Mesenchymal stem cell (in vitro differentiated cells and primary cell): Measurements from ENCODE around the gene IGFL1.
A peak's percentile ranks its signal among the peaks of the same experiment; 100 is the strongest.
"Not testable (repeated sequence)": the region's sequence is repeated elsewhere in the genome, so short reads cannot be mapped to it uniquely, and the experiment has no call there.

Experiments
- DNase-seq: peaks from one replicate; pipeline ENCODE4 v3.0.0-alpha.2; 2013
- H2AFZ ChIP-seq: one replicate; pipeline ENCODE4 v1.6.1; 2013; ENCODE audit warnings: low read depth, mild to moderate bottlenecking, control low read depth, inconsistent platforms, low read length, moderate library complexity
- H2AK5ac ChIP-seq: 2 replicates; pipeline ENCODE4 v1.6.1; 2013; ENCODE audit warnings: low read length, moderate library complexity, mild to moderate bottlenecking, inconsistent platforms; ENCODE audit not compliant: severe bottlenecking
- H2BK120ac ChIP-seq: one replicate; pipeline ENCODE4 v1.6.1; 2013; ENCODE audit warnings: low read depth, mild to moderate bottlenecking, inconsistent platforms, low read length, moderate library complexity
- H2BK12ac ChIP-seq, 2 experiments: one replicate each; pipeline ENCODE4 v1.6.1; 2013; ENCODE audit warnings: inconsistent platforms in 2 of 2, low read length in 2 of 2, mild to moderate bottlenecking in 2 of 2, moderate library complexity in 2 of 2, control low read depth in 1 of 2
- H2BK15ac ChIP-seq: one replicate; pipeline ENCODE4 v1.6.1; 2013; ENCODE audit warnings: mild to moderate bottlenecking, low read depth, inconsistent platforms; ENCODE audit not compliant: poor library complexity, severe bottlenecking
- H2BK5ac ChIP-seq: 2 replicates; pipeline ENCODE4 v1.6.1; 2013; ENCODE audit warnings: low read depth, mild to moderate bottlenecking, low read length, control low read depth, inconsistent platforms; ENCODE audit not compliant: poor library complexity, severe bottlenecking
- H3K14ac ChIP-seq, 2 experiments: one replicate each; pipeline ENCODE4 v1.6.1; 2013; ENCODE audit warnings: inconsistent platforms in 2 of 2, low read length in 2 of 2, control low read depth in 1 of 2, mild to moderate bottlenecking in 1 of 2, moderate library complexity in 1 of 2
- H3K18ac ChIP-seq, 2 experiments: one replicate each; pipeline ENCODE4 v1.6.1; 2013; ENCODE audit warnings: inconsistent platforms in 2 of 2, low read length in 2 of 2, control low read depth in 1 of 2, low read depth in 1 of 2, mild to moderate bottlenecking in 1 of 2
- H3K23ac ChIP-seq, 2 experiments: one replicate each; pipeline ENCODE4 v1.6.1; 2013; ENCODE audit warnings: inconsistent platforms in 2 of 2, low read length in 2 of 2, mild to moderate bottlenecking in 2 of 2, moderate library complexity in 2 of 2, control low read depth in 1 of 2
- H3K27ac ChIP-seq: 2 replicates; pipeline ENCODE4 v1.5.1; 2013; ENCODE audit warnings: mild to moderate bottlenecking, moderate library complexity, low read length, control low read depth, inconsistent platforms; ENCODE audit not compliant: poor library complexity, severe bottlenecking
- H3K27me3 ChIP-seq, 2 experiments: 2 replicates each; pipeline versions ENCODE4 v1.6.1 to v1.7.0; 2013; ENCODE audit warnings: low read length in 2 of 2, mild to moderate bottlenecking in 2 of 2, moderate library complexity in 2 of 2, control low read depth in 1 of 2, inconsistent platforms in 1 of 2; ENCODE audit not compliant: control insufficient read depth in 1 of 2, insufficient read depth in 1 of 2
- H3K36me3 ChIP-seq, 2 experiments: 2 replicates each; pipeline versions ENCODE4 v1.6.1 to v1.7.0; 2013; ENCODE audit warnings: low read length in 2 of 2, control low read depth in 1 of 2, inconsistent platforms in 1 of 2, low read depth in 1 of 2, mild to moderate bottlenecking in 1 of 2; ENCODE audit not compliant: insufficient read depth in 2 of 2, control insufficient read depth in 1 of 2
- H3K4ac ChIP-seq, 2 experiments: one replicate each; pipeline ENCODE4 v1.6.1; 2013; ENCODE audit warnings: inconsistent platforms in 2 of 2, low read length in 2 of 2, mild to moderate bottlenecking in 2 of 2, moderate library complexity in 2 of 2, control low read depth in 1 of 2, low read depth in 1 of 2
- H3K4me1 ChIP-seq: 2 replicates; pipeline ENCODE4 v1.6.1; 2013; ENCODE audit warnings: low read depth, low read length, control low read depth; ENCODE audit not compliant: control insufficient read depth, insufficient read depth
- H3K4me2 ChIP-seq: 2 replicates; pipeline ENCODE4 v1.6.1; 2013; ENCODE audit warnings: low read length, mild to moderate bottlenecking, inconsistent platforms; ENCODE audit not compliant: poor library complexity, severe bottlenecking
- H3K4me3 ChIP-seq, 2 experiments: 2 replicates each; pipeline versions ENCODE4 v1.5.1 to v1.7.0; 2013; ENCODE audit warnings: low read length in 2 of 2, mild to moderate bottlenecking in 2 of 2, control low read depth in 1 of 2, low read depth in 1 of 2; ENCODE audit not compliant: insufficient read depth in 1 of 2
- H3K79me1 ChIP-seq: replicated peaks from 2 replicates; pipeline ENCODE4 v1.6.1; 2013; ENCODE audit warnings: mild to moderate bottlenecking, control low read depth, low read length, inconsistent platforms; ENCODE audit not compliant: poor library complexity, severe bottlenecking
- H3K9ac ChIP-seq: 2 replicates; pipeline ENCODE4 v1.7.0; 2013; ENCODE audit warnings: mild to moderate bottlenecking, low read length, moderate library complexity
- H3K9me3 ChIP-seq: 2 replicates; pipeline ENCODE4 v1.7.0; 2013; ENCODE audit warnings: mild to moderate bottlenecking, low read length; ENCODE audit not compliant: control insufficient read depth
- H4K8ac ChIP-seq: one replicate; pipeline ENCODE4 v1.6.1; 2013; ENCODE audit warnings: inconsistent platforms, mild to moderate bottlenecking, low read length, moderate library complexity
- H4K91ac ChIP-seq: one replicate; pipeline ENCODE4 v1.6.1; 2013; ENCODE audit warnings: mild to moderate bottlenecking, low read length, inconsistent platforms
- WGBS: methylation state at CpG from one replicate; pipeline ENCODE4 v1.1.7; 2013; ENCODE audit warnings: mixed read lengths; 5-methylcytosine and 5-hydroxymethylcytosine counted together

Gene IGFL1

DNA sequence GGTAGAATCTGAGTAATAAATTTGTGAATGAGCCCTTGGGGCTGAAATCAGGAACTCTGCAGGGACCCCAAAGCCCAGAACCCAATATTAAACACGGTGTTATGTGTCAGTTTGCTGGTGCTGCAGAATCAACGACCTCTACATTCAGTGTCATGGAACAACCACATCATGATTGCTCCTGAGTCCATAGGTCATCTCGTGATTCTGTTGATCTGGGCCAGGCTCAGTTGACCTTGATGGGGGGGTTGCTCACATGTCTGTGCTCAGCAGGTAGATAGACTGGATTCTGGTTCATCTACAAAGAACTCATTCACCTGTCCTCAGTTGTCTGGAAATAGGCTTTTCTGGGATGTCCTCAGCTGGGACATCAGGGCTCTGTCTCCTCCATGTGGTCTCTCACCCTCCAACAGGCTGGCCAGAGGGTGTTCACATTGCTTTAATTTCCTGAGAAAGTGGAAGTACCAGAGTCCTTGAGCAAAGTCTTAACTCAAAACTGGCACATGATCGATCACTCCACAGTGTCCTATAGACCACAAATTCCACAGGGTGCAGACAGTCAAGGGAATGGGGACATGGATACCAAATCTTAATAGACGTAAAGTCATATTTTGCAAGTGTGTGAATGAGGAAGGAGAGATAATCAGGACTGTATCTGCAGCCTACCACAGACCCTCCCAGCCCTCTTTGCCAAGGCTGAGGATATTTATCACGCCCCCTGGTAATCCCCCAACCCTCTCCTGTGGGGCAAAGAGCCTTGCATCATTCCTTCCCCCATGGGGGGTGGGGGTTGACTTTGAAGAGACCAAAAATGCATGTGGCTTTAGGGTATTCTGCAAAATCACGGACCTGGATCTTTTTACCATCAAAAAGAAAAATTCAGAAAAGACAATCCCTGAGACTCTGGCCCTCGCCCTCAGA is 39.3 kb upstream of the IGFL1 start:
- no peak for DNase-seq
- no peak overlapping the region for H2BK12ac ChIP-seq
- H3K4me1 ChIP-seq = peaks cover 17% of the 10 kb centered on the region
- no peaks in the 10 kb centered on the region for H3K79me1 ChIP-seq
- no peak overlapping the region for H3K27ac ChIP-seq
- H4K91ac ChIP-seq = no peak overlapping the region
- no peak overlapping the region for H3K4ac ChIP-seq
- no peak overlapping the region for H3K14ac ChIP-seq
- H3K4me2 ChIP-seq = no peak overlapping the region
- WGBS = 80% methylated on average over 7 of the region's 8 CpGs
- no peak overlapping the region for H2BK120ac ChIP-seq
- H3K36me3 ChIP-seq = no peaks in the 10 kb centered on the region
- H3K18ac ChIP-seq = no peak overlapping the region
- no peak overlapping the region for H3K9ac ChIP-seq
- H3K9me3 ChIP-seq = no peaks in the 10 kb centered on the region
- no peak overlapping the region for H4K8ac ChIP-seq
- peaks cover 6 to 67% of the 10 kb centered on the region in 2 experiments for H3K27me3 ChIP-seq
- peak overlapping the region; percentile 58 for H2AK5ac ChIP-seq
- no peak overlapping the region for H3K23ac ChIP-seq
- H2BK15ac ChIP-seq = no peak overlapping the region
- no peak overlapping the region for H2AFZ ChIP-seq
- H3K4me3 ChIP-seq = no peak overlapping the region
- no peak overlapping the region for H2BK5ac ChIP-seq

DNA sequence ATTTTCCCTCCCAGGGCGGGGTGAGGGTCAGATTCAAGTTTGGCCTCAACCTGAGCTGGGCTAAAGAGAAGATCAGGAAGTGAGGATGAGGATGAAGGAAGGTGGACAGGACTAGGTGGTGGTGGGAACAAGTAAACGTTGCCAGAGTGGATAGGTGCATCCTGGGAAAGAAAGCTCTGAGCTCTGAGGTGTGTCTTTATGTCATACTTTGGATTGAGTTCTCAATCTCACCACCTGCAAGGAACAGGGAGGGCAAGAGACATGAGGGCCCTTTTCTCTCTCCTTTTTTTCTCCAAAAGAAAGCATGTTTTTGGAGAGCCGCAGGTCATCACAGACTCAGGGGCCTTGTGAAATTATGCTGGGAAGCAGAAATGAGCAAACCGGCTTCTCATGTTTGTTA is 38.2 kb upstream of the IGFL1 start:
- Histone ChIP-seq H2BK120ac (no peak overlapping the region), H4K91ac (no peak overlapping the region), H3K79me1 (no peaks in the 10 kb centered on the region), H3K18ac (no peak overlapping the region), H2BK15ac (no peak overlapping the region), H3K9ac (no peak overlapping the region), H2BK5ac (no peak overlapping the region), H3K27ac (no peak overlapping the region), H3K4me1 (peaks cover 14% of the 10 kb centered on the region), H3K4me3 (no peak overlapping the region), H3K14ac (no peak overlapping the region), H2BK12ac (peak overlapping the region in 1 of 2 experiments; percentile 15), H3K9me3 (no peaks in the 10 kb centered on the region), H3K23ac (no peak overlapping the region), H3K4ac (no peak overlapping the region), H2AK5ac (peak overlapping the region; percentile 12), H3K27me3 (peaks cover 10 to 74% of the 10 kb centered on the region in 2 experiments), H4K8ac (no peak overlapping the region), H2AFZ (no peak overlapping the region), H3K36me3 (no peaks in the 10 kb centered on the region), H3K4me2 (no peak overlapping the region)
- 71% methylated on average over 4 of the region's 4 CpGs for WGBS
- no peak for DNase-seq

DNA sequence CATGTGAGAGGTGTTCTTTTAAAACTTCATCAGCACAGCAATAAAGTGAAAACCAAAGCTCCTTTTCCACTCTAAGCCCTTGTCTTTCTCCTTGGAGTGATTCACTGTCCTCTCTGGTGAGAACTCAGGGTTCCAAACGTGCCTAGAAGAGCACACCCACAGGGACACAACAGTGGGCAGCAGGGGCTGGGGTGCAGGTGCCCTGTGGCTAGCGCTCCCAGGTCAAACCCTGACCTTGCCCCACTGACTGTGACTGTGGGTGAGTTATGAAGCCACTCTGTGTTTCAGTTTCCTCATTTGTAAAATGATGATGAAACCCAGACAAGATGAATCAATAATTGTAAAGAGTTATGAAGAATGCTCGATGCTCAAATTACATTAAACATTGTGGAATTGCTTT is 37.6 kb upstream of the IGFL1 start:
- H3K9ac ChIP-seq = no peak overlapping the region
- no peak overlapping the region for H2BK15ac ChIP-seq
- H2AK5ac ChIP-seq = peak overlapping the region; percentile 1
- H2BK5ac ChIP-seq = no peak overlapping the region
- H3K36me3 ChIP-seq = no peaks in the 10 kb centered on the region
- no peak overlapping the region for H3K14ac ChIP-seq
- H4K8ac ChIP-seq = no peak overlapping the region
- no peaks in the 10 kb centered on the region for H3K9me3 ChIP-seq
- no peaks in the 10 kb centered on the region for H3K79me1 ChIP-seq
- H3K4ac ChIP-seq = no peak overlapping the region
- no peak overlapping the region for H3K4me2 ChIP-seq
- no peak overlapping the region for H4K91ac ChIP-seq
- no peak overlapping the region for H3K18ac ChIP-seq
- H3K4me3 ChIP-seq = no peak overlapping the region
- no peak overlapping the region for H2BK120ac ChIP-seq
- WGBS = 59% methylated on average over 2 of the region's 3 CpGs
- DNase-seq = no peak
- peaks cover 14% of the 10 kb centered on the region for H3K4me1 ChIP-seq
- H2AFZ ChIP-seq = no peak overlapping the region
- no peak overlapping the region for H3K23ac ChIP-seq
- peaks cover 16 to 80% of the 10 kb centered on the region in 2 experiments for H3K27me3 ChIP-seq
- no peak overlapping the region for H3K27ac ChIP-seq
- no peak overlapping the region for H2BK12ac ChIP-seq

DNA sequence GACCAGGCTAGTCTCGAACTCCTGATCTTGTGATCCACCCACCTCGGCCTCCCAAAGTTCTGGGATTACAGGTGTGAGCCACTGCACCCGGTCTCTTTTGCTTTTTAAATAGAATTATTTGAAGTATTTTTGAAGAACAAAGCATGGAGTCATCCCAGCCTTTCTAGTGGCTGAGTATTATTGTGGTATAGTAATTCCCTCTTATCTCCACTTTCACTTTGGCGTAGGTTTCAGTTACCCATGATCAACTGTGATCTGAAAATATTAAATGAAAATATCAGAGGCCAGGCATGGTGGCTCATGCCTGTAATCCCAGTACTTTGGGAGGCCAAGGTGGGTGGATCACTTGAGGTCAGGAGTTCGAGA is 36.9 kb upstream of the IGFL1 start:
- Histone ChIP-seq H3K27me3 (peaks cover 22 to 81% of the 10 kb centered on the region in 2 experiments), H3K4me3 (peak overlapping the region in 1 of 2 experiments; percentile 30), H3K4me1 (peaks cover 13% of the 10 kb centered on the region)
- not testable (repeated sequence) for H3K4ac ChIP-seq, H2AK5ac ChIP-seq, H3K4me2 ChIP-seq, H3K23ac ChIP-seq, H4K91ac ChIP-seq, H3K9me3 ChIP-seq, H2BK15ac ChIP-seq, H3K79me1 ChIP-seq, H2BK120ac ChIP-seq, H4K8ac ChIP-seq, H2BK5ac ChIP-seq, H3K9ac ChIP-seq, H3K36me3 ChIP-seq, H2BK12ac ChIP-seq, H3K14ac ChIP-seq, H3K18ac ChIP-seq, H2AFZ ChIP-seq, H3K27ac ChIP-seq
- WGBS = 99% methylated on average over 4 of the region's 5 CpGs
- DNase-seq = peak; percentile 39
